ENCODE measurements around the gene OR2A2.

OR2A2 gene

DNA sequence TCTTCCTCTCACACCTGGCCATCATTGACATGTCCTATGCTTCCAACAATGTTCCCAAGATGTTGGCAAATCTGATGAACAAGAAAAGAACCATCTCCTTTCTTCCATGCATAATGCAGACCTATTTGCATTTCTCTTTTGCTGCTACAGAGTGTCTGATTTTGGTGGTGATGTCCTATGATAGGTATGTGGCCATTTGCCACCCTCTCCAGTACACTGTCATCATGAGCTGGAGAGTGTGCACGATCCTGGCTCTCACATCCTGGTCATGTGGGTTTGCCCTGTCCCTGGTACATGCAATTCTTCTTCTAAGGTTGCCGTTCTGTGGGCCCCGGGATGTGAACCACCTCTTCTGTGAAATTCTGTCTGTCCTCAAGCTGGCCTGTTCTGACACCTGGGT, 32.8 kb downstream of the OR2A2 start:
- DNase-seq (ENCODE audit: low read depth in 2 of 2), result no peak

DNA sequence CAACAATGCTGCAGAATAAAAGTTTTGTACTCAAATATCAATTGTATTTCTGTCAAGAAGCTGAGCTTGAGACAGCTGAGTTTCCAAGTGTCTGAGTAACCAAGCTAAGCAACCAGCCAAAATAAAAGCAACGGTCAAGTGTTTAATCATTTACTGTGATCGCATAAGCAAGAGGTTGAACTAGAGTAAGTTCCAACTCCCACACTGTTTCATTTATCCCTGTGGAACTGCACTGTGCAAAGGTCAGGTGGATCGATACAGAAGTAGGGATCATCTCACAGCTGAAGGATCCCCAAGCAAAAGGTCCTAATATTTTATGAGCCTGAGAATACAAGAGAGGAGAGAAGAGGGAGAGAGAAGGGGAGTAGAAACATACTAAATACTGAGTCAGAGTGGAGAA, 35.0 kb downstream of the OR2A2 start:
- DNase-seq (ENCODE audit: low read depth in 2 of 2), result no peak

DNA sequence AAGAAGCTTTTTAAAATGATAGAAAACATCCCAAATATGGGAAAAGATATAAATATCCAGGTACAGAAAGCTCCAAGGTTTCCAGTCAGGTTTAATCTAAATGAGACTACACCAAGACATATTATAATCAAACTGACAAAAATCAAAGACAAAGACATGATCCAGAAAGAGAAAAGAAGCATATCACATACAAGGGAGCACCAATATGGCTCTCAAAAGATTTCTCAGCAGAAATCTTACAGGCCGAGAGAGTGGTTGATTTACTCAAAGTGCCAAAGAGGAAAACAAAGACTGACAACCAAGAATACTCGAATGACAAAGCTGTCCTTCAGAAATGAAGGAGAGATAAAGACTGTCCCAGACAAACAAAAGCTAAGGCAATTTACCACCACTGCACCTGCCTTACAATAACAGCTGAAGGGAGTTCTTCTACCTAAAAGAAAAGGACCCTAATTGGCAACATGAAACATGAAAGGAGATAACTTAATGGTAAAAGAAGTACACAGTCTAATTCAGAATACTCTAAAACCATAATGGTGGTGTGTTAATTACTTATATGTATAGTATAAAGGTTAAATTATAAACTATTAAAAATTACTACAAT, 38.9 kb downstream of the OR2A2 start:
- no peak for DNase-seq (ENCODE audit: low read depth in 2 of 2)

DNA sequence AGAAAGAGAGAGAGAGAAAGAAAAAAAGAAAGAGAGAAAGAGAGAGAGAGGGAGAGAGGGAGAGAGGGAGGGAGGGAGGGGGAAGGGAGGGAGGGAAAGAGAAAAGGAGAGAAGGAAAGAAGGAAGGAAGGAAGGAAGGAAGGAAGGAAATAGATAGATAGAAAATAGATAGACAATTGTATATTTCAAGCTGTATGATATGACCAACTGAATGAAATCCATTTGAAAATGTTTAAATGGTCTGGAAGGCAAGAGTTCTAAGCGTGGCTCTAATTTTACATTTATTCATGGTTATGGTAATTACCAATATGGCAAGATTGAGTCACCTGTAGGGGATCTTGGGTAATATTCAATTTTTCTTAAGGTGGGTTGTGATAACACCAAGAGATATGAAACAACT, 49.5 kb downstream of the OR2A2 start:
- DNase-seq (ENCODE audit: low read depth in 2 of 2), result no peak

Measured in fibroblast of skin of left biceps (primary cell).